GM23248 (cell line): ENCODE results near the gene LLGL1. TPM values are rescaled to one million over a fixed set of nuclear protein-coding genes. Genes with fewer than 3 reads are reported as not detected.
A peak's percentile ranks its signal among the peaks of the same experiment; 100 is the strongest.

Experiments
- DNase-seq: peaks from one replicate; pipeline ENCODE4 v3.0.0-alpha.2; 2015
- H2AFZ ChIP-seq: fragments of 200-600 bp; sonication (generic); 2 replicates; pipeline ENCODE4 v1.6.1; 2016; ENCODE audit warnings: antibody characterized with exemption
- H3F3A ChIP-seq: fragments of 200-600 bp; sonication (generic); 2 replicates; pipeline ENCODE4 v1.6.1; 2016; ENCODE audit warnings: mild to moderate bottlenecking, antibody characterized with exemption, mixed run types; ENCODE audit not compliant: insufficient read depth
- H3K27ac ChIP-seq: fragments of 200-600 bp; sonication (generic); 2 replicates; pipeline ENCODE4 v1.5.1; 2016; ENCODE audit warnings: mild to moderate bottlenecking
- H3K27me3 ChIP-seq: fragments of 200-600 bp; sonication (generic); replicated peaks from 2 replicates; pipeline ENCODE4 v1.6.1; 2016; ENCODE audit warnings: mild to moderate bottlenecking; ENCODE audit not compliant: insufficient read depth
- H3K36me3 ChIP-seq: fragments of 200-600 bp; sonication (generic); 2 replicates; pipeline ENCODE4 v1.6.1; 2016; ENCODE audit warnings: low read depth, mild to moderate bottlenecking
- H3K4me1 ChIP-seq: fragments of 200-600 bp; sonication (generic); 2 replicates; pipeline ENCODE4 v1.6.1; 2016; ENCODE audit warnings: mild to moderate bottlenecking; ENCODE audit not compliant: insufficient read depth
- H3K4me2 ChIP-seq: fragments of 200-600 bp; sonication (generic); one replicate; pipeline ENCODE4 v1.6.1; 2016; ENCODE audit warnings: mild to moderate bottlenecking; ENCODE audit not compliant: unreplicated experiment
- H3K4me3 ChIP-seq: fragments of 200-600 bp; sonication (generic); 2 replicates; pipeline ENCODE4 v1.5.1; 2016; ENCODE audit warnings: mild to moderate bottlenecking
- H3K79me2 ChIP-seq: fragments of 200-600 bp; sonication (generic); 2 replicates; pipeline ENCODE4 v1.6.1; 2016; ENCODE audit warnings: mild to moderate bottlenecking; ENCODE audit not compliant: insufficient read depth
- H3K9ac ChIP-seq: fragments of 200-600 bp; sonication (generic); 2 replicates; pipeline ENCODE4 v1.6.1; 2016; ENCODE audit warnings: mild to moderate bottlenecking
- H3K9me2 ChIP-seq: fragments of 200-600 bp; sonication (generic); 2 replicates; pipeline ENCODE4 v1.6.1; 2016; ENCODE audit warnings: mixed run types, mild to moderate bottlenecking, moderate library complexity; ENCODE audit not compliant: insufficient read depth
- H3K9me3 ChIP-seq: fragments of 200-600 bp; sonication (generic); one replicate; pipeline ENCODE4 v1.6.1; 2017; ENCODE audit warnings: low read depth
- H4K20me1 ChIP-seq: fragments of 200-600 bp; sonication (generic); 2 replicates; pipeline ENCODE4 v1.6.0; 2016; ENCODE audit not compliant: insufficient read depth
- EZH2 ChIP-seq: fragments of 200-600 bp; sonication (generic); IDR thresholded peaks from 2 replicates; pipeline ENCODE4 v1.6.1; 2018; ENCODE audit warnings: antibody characterized with exemption, mild to moderate bottlenecking; ENCODE audit not compliant: insufficient read depth, poor library complexity, severe bottlenecking
- EZH2phosphoT487 ChIP-seq: fragments of 200-600 bp; sonication (generic); IDR thresholded peaks from 2 replicates; pipeline ENCODE4 v1.6.1; 2018; ENCODE audit warnings: antibody characterized with exemption, moderate library complexity, mild to moderate bottlenecking, low read depth; ENCODE audit not compliant: insufficient read depth
- WGBS, 2 experiments: methylation state at CpG; one replicate each; pipeline ENCODE4 v1.1.6; 2015 to 2017; ENCODE audit warnings: low lambda C conversion rate in 2 of 2, low coverage in 1 of 2; ENCODE audit errors: missing lambda C conversion rate in 2 of 2; 5-methylcytosine and 5-hydroxymethylcytosine counted together
- in situ Hi-C: fragments of 300-500 bp; cut with MboI; formaldehyde crosslinking; loops from 2 replicates; pipeline ENCODE4 v1.15.0; 2020
- polyA plus RNA-seq: library from polyadenylated mRNA; unstranded; fragments of >200 nt; fragmentation: Nextera tagmentation; extraction: Ambion mirVana; gene quantifications from 2 replicates; pipeline ENCODE4 v1.2.1, GENCODE V29; 2016
- total RNA-seq: library from RNA; depleted of rRNA; stranded (reverse); fragments of >200 nt; shearing (Covaris generic); gene quantifications from 2 replicates; pipeline ENCODE4 v1.2.3, GENCODE V29; 2014

LLGL1 gene
- total and polyA plus RNA-seq, 2 experiments from 2014 or later: 3.5 to 40.3 TPM

DNA sequence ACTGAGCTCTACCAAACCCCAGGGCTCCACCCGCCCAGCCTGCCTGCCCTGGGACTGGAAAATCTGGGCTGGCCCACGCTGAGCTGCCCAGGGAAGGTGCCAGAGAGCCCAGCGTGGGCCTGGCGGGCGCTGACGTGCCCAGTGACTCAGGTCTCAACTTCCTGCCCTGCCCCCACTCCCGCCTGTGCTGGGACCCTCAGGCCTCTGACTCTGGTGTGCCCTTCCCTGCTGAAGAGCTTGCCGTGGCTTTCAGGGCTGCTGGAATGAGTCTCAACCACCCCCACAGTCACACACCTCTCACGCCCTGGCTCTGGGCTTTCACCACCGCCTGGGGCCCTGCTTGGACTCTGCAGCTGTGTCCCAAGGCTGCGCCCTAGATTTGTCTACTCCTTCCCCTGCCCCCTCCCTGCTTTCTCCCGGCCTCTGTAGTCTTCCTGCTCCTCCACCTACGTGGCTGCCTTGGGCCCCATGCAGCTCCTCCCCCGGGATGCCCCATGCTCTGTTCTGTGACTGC lies 10.4 kb downstream of the LLGL1 start:
- no peak overlapping the region for H2AFZ ChIP-seq
- no peaks in the 10 kb centered on the region for H4K20me1 ChIP-seq
- H3K36me3 ChIP-seq: no peaks in the 10 kb centered on the region
- H3K9me2 ChIP-seq: no peaks in the 10 kb centered on the region
- H3K9me3 ChIP-seq: no peaks in the 10 kb centered on the region
- in situ Hi-C loops: no loop called here
- H3K27ac ChIP-seq: peak overlapping the region; percentile 64
- no peaks in the 10 kb centered on the region for H3F3A ChIP-seq
- H3K4me2 ChIP-seq: no peak overlapping the region
- H3K4me1 ChIP-seq: no peaks in the 10 kb centered on the region
- WGBS, 2 experiments: 71 to 74% methylated on average over 13 to 14 of the region's 14 CpGs
- 0 out of 2 replicates have a peak, but pooled peaks cover 8% of the 10 kb centered on the region for H3K79me2 ChIP-seq
- no peak overlapping the region for H3K4me3 ChIP-seq
- H3K27me3 ChIP-seq: no peaks in the 10 kb centered on the region
- DNase-seq: peak; percentile 72
- no peak for TF ChIP-seq EZH2phosphoT487
- TF ChIP-seq EZH2: no peak
- H3K9ac ChIP-seq: peak overlapping the region; percentile 59

DNA sequence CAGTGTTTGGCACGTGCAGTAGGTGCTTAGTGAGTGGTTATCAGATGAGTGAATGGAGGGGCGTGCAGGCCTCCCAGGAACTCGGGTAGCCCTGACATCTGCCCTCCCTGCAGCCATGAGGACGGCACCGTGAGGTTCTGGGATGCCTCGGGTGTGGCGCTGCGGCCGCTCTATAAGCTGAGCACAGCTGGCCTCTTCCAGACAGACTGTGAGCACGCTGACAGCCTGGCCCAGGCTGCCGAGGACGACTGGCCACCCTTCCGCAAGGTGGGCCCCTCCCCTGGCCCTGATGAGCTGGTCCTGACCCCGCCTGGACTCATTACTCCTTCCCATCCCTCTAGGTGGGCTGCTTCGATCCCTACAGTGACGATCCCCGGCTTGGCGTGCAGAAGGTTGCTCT lies 11.1 kb downstream of the LLGL1 start:
- TF ChIP-seq EZH2phosphoT487: no peak
- no peak for TF ChIP-seq EZH2
- in situ Hi-C loops: no loop called here
- no peak for DNase-seq
- Histone ChIP-seq H4K20me1 (no peaks in the 10 kb centered on the region), H3K4me2 (no peak overlapping the region), H3K79me2 (0 out of 2 replicates have a peak, but pooled peaks cover under 1% of the 10 kb centered on the region), H3K4me3 (no peak overlapping the region), H3K9ac (0 out of 2 replicates have a peak overlapping the region, but pooled peaks have one; percentile 59), H3K9me3 (no peaks in the 10 kb centered on the region), H3K27me3 (no peaks in the 10 kb centered on the region), H3K36me3 (no peaks in the 10 kb centered on the region), H3K9me2 (no peaks in the 10 kb centered on the region), H3F3A (no peaks in the 10 kb centered on the region), H3K27ac (no peak overlapping the region; the same call in 1 of the 2 replicates), H3K4me1 (no peaks in the 10 kb centered on the region), H2AFZ (no peak overlapping the region)
- WGBS, 2 experiments: 94% methylated on average over 18 of the region's 18 CpGs

DNA sequence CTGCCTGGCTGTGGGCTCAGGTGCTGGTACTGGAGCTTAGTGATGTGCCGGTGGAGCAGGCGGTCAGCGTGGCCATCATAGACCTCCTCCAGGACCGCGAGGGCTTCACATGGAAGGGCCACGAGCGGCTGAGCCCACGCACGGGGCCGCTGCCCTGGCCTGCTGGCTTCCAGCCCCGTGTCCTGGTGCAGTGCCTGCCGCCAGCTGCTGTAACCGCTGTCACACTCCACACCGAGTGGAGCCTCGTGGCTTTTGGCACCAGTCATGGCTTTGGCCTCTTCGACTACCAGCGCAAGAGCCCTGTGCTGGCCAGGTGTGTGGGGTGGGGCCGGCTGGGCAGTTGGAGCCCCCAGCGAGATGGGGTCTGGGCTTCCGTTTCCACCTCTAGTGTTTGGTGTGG lies 12.0 kb downstream of the LLGL1 start:
- Histone ChIP-seq H4K20me1 (no peaks in the 10 kb centered on the region), H3K9ac (no peak overlapping the region), H3K4me2 (no peak overlapping the region), H3K79me2 (no peaks in the 10 kb centered on the region), H3K4me3 (no peak overlapping the region), H3K27ac (no peak overlapping the region), H3K36me3 (no peaks in the 10 kb centered on the region), H3K4me1 (no peaks in the 10 kb centered on the region), H3K9me2 (no peaks in the 10 kb centered on the region), H2AFZ (no peak overlapping the region), H3K9me3 (no peaks in the 10 kb centered on the region), H3F3A (no peaks in the 10 kb centered on the region), H3K27me3 (no peaks in the 10 kb centered on the region)
- in situ Hi-C loops: no loop called here
- DNase-seq: no peak
- 80 to 85% methylated on average over 16 to 17 of the region's 20 CpGs for WGBS, 2 experiments
- TF ChIP-seq EZH2 (no peak), EZH2phosphoT487 (no peak)

DNA sequence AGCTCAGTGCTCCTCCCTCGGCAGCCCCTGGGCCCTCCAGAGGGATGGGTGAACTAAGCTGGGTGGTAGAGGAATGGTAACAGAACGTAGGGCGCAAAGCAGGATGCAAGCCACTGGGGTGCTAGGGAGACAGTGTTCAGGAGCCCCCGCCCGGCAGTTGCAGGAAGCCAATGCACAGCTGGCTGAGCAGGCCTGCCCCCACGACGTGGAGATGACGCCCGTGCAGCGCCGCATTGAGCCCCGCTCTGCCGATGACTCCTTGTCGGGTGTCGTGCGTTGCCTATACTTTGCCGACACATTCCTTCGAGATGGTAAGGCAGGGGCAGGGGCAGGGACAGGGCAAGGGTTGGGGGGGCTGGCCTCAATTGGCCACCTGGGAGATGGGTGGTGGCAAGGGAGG lies 12.9 kb downstream of the LLGL1 start:
- H3K9me3 ChIP-seq: no peaks in the 10 kb centered on the region
- no peak for DNase-seq
- in situ Hi-C loops: no loop called here
- H3K27me3 ChIP-seq: no peaks in the 10 kb centered on the region
- TF ChIP-seq EZH2phosphoT487 (no peak), EZH2 (no peak)
- no peak overlapping the region for H2AFZ ChIP-seq
- no peaks in the 10 kb centered on the region for H3F3A ChIP-seq
- no peak overlapping the region for H3K9ac ChIP-seq
- 91 to 92% methylated on average over 13 to 18 of the region's 18 CpGs for WGBS, 2 experiments
- no peak overlapping the region for H3K4me3 ChIP-seq
- no peak overlapping the region for H3K27ac ChIP-seq
- no peaks in the 10 kb centered on the region for H3K36me3 ChIP-seq
- H4K20me1 ChIP-seq: no peaks in the 10 kb centered on the region
- no peak overlapping the region for H3K4me2 ChIP-seq
- H3K79me2 ChIP-seq: no peaks in the 10 kb centered on the region
- H3K4me1 ChIP-seq: no peaks in the 10 kb centered on the region
- H3K9me2 ChIP-seq: no peaks in the 10 kb centered on the region
